ENCODE measurements around the gene PHTF1.
A peak's percentile ranks its signal among the peaks of the same experiment; 100 is the strongest.
"Not testable (repeated sequence)": the region's sequence is repeated elsewhere in the genome, so short reads cannot be mapped to it uniquely, and the experiment has no call there.

PHTF1 gene

DNA sequence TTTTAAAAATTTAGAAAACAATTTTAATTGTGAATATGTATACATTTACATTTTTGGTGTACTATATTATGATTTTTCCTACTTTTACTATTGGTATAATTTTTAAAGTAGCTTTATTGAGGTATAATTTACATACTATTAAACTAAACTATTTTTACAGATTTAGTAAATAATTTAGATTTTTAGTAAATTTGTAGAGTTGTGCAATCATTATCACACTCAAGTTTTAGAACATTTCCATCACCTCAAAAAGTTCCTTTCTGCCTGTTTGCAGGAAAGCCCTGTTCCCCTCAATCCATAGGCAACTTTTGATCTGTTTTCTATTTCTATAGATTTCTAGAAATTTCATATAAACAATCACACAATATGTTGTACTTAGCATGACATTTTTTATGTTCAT is 8.2 kb downstream of the PHTF1 start:
- peaks cover 0 to 6% (median 0%) of the 10 kb centered on the region in 11 experiments; a peak in 3 of 22 replicates for H3K9me3 ChIP-seq (replicated peaks in 1 of 11)
- H3K4me3 ChIP-seq, result no peak overlapping the region
- H3K9ac ChIP-seq, result no peak overlapping the region
- peaks cover 0 to 2% (median 0%) of the 10 kb centered on the region in 11 experiments; a peak in 2 of 22 replicates for H4K20me1 ChIP-seq
- no peak overlapping the region for H3K4me2 ChIP-seq
- peaks cover 2 to 9% (median 7%) of the 10 kb centered on the region in 10 experiments; a peak in 19 of 20 replicates for H3K4me1 ChIP-seq
- H3K27ac ChIP-seq, result no peak overlapping the region
- no peak for TF ChIP-seq Cebpa-rat (IDR thresholded peaks at IDR 0.05)
- H3K36me3 ChIP-seq, result peaks cover 24 to 96% (median 60%) of the 10 kb centered on the region in 11 experiments
- no peaks in the 10 kb centered on the region for H3K27me3 ChIP-seq

- peaks cover 0 to 6% (median 0%) of the 10 kb centered on the region in 11 experiments; a peak in 2 of 22 replicates for H3K9me3 ChIP-seq (replicated peaks in 1 of 11)
- no peak overlapping the region for H3K27ac ChIP-seq
- peaks cover 24 to 94% (median 69%) of the 10 kb centered on the region in 11 experiments for H3K36me3 ChIP-seq
- no peak overlapping the region for H3K4me2 ChIP-seq
- no peaks in the 10 kb centered on the region for H3K27me3 ChIP-seq
- no peak overlapping the region for H3K4me3 ChIP-seq
- TF ChIP-seq Cebpa-rat (IDR thresholded peaks at IDR 0.05), result no peak
- peaks cover 0 to 10% (median 0%) of the 10 kb centered on the region in 11 experiments; a peak in 2 of 22 replicates for H4K20me1 ChIP-seq
- H3K9ac ChIP-seq, result no peak overlapping the region
- H3K4me1 ChIP-seq, result no peaks in the 10 kb centered on the region
Observed at GRCh38 chr1:113749402-113749801, 9.9 kb downstream of the PHTF1 start.

GRCh38 chr1:113747376-113747775 is 11.9 kb downstream of the PHTF1 start:
- Histone ChIP-seq H3K27me3 (no peaks in the 10 kb centered on the region), H3K9me3 (replicated peaks in 1 of 11) (no peaks in the 10 kb centered on the region), H4K20me1 (peaks cover 0 to 10% (median 0%) of the 10 kb centered on the region in 11 experiments; a peak in 2 of 22 replicates), H3K4me3 (no peak overlapping the region), H3K36me3 (peaks cover 17 to 94% (median 63%) of the 10 kb centered on the region in 11 experiments; a peak in 21 of 22 replicates), H3K27ac (no peak overlapping the region), H3K9ac (no peak overlapping the region), H3K4me2 (no peak overlapping the region), H3K4me1 (no peaks in the 10 kb centered on the region)
- TF ChIP-seq Cebpa-rat (IDR thresholded peaks at IDR 0.05), result no peak

GRCh38 chr1:113745425-113745824 is 13.9 kb downstream of the PHTF1 start:
- TF ChIP-seq Cebpa-rat (IDR thresholded peaks at IDR 0.05), result no peak

DNA sequence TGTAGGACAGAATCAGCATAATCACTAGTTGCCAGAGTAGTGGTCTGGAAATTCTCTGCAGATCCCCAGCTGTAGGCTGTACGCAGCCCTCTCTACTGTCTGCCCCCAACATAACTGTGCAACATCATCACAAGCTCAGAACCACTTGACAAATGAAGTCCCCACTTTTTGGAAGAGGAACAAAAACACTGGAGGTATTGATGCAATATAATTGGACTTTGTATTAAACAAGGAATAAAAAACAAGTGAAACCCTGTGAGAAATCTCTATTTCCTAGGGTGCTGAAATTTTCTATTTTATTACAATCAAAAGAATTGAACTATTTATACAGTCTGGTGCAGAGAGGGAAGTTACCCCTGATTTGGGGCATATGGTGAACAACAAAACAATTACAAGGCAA is 15.2 kb downstream of the PHTF1 start:
- Histone ChIP-seq H3K4me3 (no peak overlapping the region), H3K27me3 (no peaks in the 10 kb centered on the region), H4K20me1 (peaks cover 0 to 10% (median 0%) of the 10 kb centered on the region in 11 experiments; a peak in 1 of 22 replicates), H3K36me3 (peaks cover 13 to 85% (median 63%) of the 10 kb centered on the region in 11 experiments), H3K9me3 (replicated peaks in 1 of 11) (no peaks in the 10 kb centered on the region), H3K9ac (no peak overlapping the region), H3K4me2 (no peak overlapping the region), H3K27ac (no peak overlapping the region), H3K4me1 (peaks cover 0 to 4% (median 0%) of the 10 kb centered on the region in 10 experiments; a peak in 1 of 20 replicates)
- no peak for TF ChIP-seq Cebpa-rat (IDR thresholded peaks at IDR 0.05)

More at GRCh38 chr1:113745425-113745824, 13.9 kb downstream of the PHTF1 start:
- Histone ChIP-seq H3K36me3 (peaks cover 17 to 88% (median 68%) of the 10 kb centered on the region in 11 experiments; a peak in 21 of 22 replicates), H3K27me3 (no peaks in the 10 kb centered on the region), H3K4me2 (no peak overlapping the region), H3K4me1 (peaks cover 0 to 4% (median 0%) of the 10 kb centered on the region in 10 experiments; a peak in 1 of 20 replicates), H4K20me1 (peaks cover 0 to 10% (median 0%) of the 10 kb centered on the region in 11 experiments; a peak in 2 of 22 replicates), H3K4me3 (no peak overlapping the region), H3K9me3 (replicated peaks in 1 of 11) (no peaks in the 10 kb centered on the region), H3K27ac (no peak overlapping the region), H3K9ac (no peak overlapping the region)

DNA sequence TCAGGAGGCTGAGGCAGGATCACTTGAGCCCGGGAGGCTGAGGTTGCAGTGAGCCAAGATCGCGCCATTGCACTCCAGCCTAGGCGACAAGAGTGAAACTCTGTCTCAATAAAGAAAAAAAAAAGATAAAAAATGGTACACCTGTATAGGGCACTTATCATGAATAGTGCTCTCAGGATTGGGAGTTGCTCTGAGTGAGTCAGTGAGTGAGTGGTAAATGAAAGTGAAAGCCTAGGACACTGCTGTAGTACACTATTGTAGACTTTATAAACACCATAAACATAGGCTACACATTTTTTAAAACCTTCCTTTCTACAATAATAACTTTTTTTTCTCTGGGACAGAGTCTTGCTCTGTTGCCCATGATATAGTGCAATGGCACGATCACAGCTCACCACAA is 16.8 kb downstream of the PHTF1 start:
- Histone ChIP-seq H3K4me2 (no peak overlapping the region), H3K9me3 (replicated peaks in 1 of 11) (no peaks in the 10 kb centered on the region), H4K20me1 (peaks cover 0 to 10% (median 0%) of the 10 kb centered on the region in 11 experiments; a peak in 1 of 22 replicates), H3K27ac (no peak overlapping the region), H3K27me3 (no peaks in the 10 kb centered on the region), H3K9ac (no peak overlapping the region), H3K4me3 (no peak overlapping the region), H3K4me1 (peaks cover 0 to 4% (median 0%) of the 10 kb centered on the region in 10 experiments; a peak in 1 of 20 replicates), H3K36me3 (peaks cover 19 to 85% (median 61%) of the 10 kb centered on the region in 11 experiments)
- TF ChIP-seq Cebpa-rat (IDR thresholded peaks at IDR 0.05), result no peak

DNA sequence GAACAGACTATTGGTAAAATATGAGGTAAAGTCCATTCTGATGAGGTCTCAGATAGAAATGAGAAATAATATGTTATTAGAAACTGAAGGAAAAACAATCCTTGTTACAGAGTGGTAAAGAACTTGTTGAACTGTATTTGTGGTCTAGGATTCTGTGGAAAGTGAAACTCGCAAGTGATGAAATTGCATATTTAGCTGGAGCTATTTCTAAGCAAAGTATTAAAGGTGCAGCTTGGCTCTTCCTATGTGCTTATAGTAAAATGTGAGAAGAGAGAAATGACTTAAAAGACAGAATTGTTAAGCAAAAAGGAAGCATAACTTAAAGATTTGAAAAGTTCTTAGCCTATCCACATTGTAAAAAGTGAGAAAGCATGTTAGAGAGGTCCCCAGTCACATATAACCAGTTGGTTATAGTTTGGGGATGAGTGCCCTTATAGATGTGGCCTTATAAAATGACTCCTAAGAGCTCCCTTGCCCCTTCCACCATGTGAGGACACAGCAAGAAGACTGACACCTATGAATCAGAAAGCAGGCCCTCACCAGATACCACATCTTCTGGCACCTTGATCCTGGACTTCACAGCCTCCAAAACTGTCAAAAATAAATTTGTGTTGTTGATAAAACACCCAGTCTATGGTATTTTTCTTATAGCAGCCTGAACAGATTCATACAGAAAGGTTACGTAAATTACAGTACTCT is 24.8 kb downstream of the PHTF1 start:
- Histone ChIP-seq H3K4me3 (no peak overlapping the region), H3K27ac (no peak overlapping the region), H3K9me3 (replicated peaks in 1 of 11) (0 out of 22 replicates have a peak, but pooled peaks cover 0 to 5% (median 0%) of the 10 kb centered on the region in 11 experiments), H3K36me3 (peaks cover 57 to 97% (median 74%) of the 10 kb centered on the region in 11 experiments), H3K27me3 (no peaks in the 10 kb centered on the region), H3K4me1 (no peaks in the 10 kb centered on the region), H4K20me1 (no peaks in the 10 kb centered on the region), H3K4me2 (no peak overlapping the region), H3K9ac (no peak overlapping the region)
- TF ChIP-seq Cebpa-rat (IDR thresholded peaks at IDR 0.05), result no peak

DNA sequence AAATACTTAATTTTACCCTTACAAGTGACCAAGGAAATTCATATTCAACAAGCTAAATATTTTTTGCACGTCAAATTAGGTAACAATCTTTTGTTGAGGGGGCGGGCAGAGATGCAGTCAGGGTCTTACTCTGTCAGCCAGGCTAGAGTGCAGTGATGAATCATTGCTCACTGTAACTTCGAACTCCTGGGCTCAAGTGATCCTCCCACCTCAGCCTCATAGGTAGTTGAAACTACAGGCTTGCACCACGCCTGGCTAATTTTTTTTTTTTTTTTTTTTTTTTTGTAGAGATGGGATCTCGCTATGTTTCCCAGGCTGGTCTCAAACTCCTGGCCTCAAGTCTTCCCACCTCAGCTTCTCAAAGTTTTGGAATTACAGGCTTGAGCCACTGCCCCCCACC is 26.5 kb downstream of the PHTF1 start:
- Histone ChIP-seq H3K27me3 (no peaks in the 10 kb centered on the region), H3K9me3 (replicated peaks in 1 of 11) (peaks cover 0 to 5% (median 0%) of the 10 kb centered on the region in 11 experiments; a peak in 1 of 22 replicates), H3K9ac (no peak overlapping the region), H3K4me1 (no peaks in the 10 kb centered on the region), H4K20me1 (no peaks in the 10 kb centered on the region), H3K36me3 (peaks cover 52 to 100% (median 82%) of the 10 kb centered on the region in 11 experiments), H3K4me2 (no peak overlapping the region), H3K4me3 (no peak overlapping the region), H3K27ac (no peak overlapping the region)
- no peak for TF ChIP-seq Cebpa-rat (IDR thresholded peaks at IDR 0.05)

DNA sequence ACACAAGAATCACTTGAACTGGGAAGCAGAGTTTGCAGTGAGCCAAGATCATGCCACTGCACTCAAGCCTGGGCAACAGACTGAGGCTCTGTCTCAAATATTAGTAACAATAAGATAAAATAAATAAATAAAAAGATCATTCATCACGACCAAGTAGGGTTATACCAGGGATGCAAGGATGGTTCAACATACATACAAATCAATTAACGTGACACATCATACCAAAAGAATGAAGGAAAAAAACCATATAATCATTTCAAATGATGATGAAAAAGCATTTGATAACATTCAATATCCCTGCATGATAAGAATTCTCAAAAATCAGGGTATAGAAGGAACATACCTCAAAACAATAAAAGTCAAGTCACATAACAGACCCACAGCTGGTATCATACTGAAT is 38.3 kb downstream of the PHTF1 start:
- H3K27me3 ChIP-seq, result no peaks in the 10 kb centered on the region
- H3K9ac ChIP-seq, result no peak overlapping the region
- peaks cover 52 to 61% (median 55%) of the 10 kb centered on the region in 11 experiments for H3K9me3 ChIP-seq (replicated peaks in 1 of 11)
- H4K20me1 ChIP-seq, result no peaks in the 10 kb centered on the region
- no peak overlapping the region for H3K27ac ChIP-seq
- H3K4me1 ChIP-seq, result no peaks in the 10 kb centered on the region
- peaks cover 80 to 100% (median 93%) of the 10 kb centered on the region in 11 experiments for H3K36me3 ChIP-seq
- TF ChIP-seq Cebpa-rat (IDR thresholded peaks at IDR 0.05), result no peak
- H3K4me2 ChIP-seq, result no peak overlapping the region
- 0 out of 20 replicates have a peak overlapping the region, but pooled peaks of 1 of the 10 experiments have one; percentile 18 for H3K4me3 ChIP-seq

GRCh38 chr1:113718621-113719020 is 40.7 kb downstream of the PHTF1 start:
- peaks cover 52 to 58% (median 55%) of the 10 kb centered on the region in 11 experiments for H3K9me3 ChIP-seq (replicated peaks in 1 of 11)
- H3K27me3 ChIP-seq, H3K4me2 ChIP-seq, H4K20me1 ChIP-seq, H3K9ac ChIP-seq, H3K27ac ChIP-seq, H3K4me1 ChIP-seq: not testable (repeated sequence)
- H3K36me3 ChIP-seq, result peaks cover 74 to 100% (median 90%) of the 10 kb centered on the region in 11 experiments
- H3K4me3 ChIP-seq, result peak overlapping the region in 3 of 10 experiments; percentile 9 to 21 (median 14); a peak in 1 of 20 replicates

GRCh38 chr1:113717506-113717905 is 41.8 kb downstream of the PHTF1 start:
- not testable (repeated sequence) for H3K4me1 ChIP-seq, H3K4me3 ChIP-seq, H4K20me1 ChIP-seq, H3K27me3 ChIP-seq, H3K9ac ChIP-seq, H3K4me2 ChIP-seq, H3K27ac ChIP-seq
- peaks cover 73 to 100% (median 92%) of the 10 kb centered on the region in 11 experiments for H3K36me3 ChIP-seq
- peaks cover 52 to 55% (median 53%) of the 10 kb centered on the region in 11 experiments for H3K9me3 ChIP-seq (replicated peaks in 1 of 11)
